Activated naive CD4-positive, alpha-beta T cell treated with anti-CD3 and anti-CD28 coated beads for 36 hours (primary cell): Measurements from ENCODE around the gene ALDH3A1. TPM values are rescaled to one million over a fixed set of nuclear protein-coding genes. Genes with fewer than 3 reads are reported as not detected.

Experiments used
- CTCF ChIA-PET: fragments of 350-600 bp; sonication (Branson Sonifier 250); formaldehyde crosslinking; loops from one replicate; lab custom pipeline; 2021; ENCODE audit warnings: antibody characterized with exemption; lab: Charles Lee
- DNase-seq: peaks from one replicate; pipeline ENCODE4 v3.0.0-alpha.2; 2020
- H3K27ac Mint-ChIP-seq: one replicate; pipeline ENCODE4 v1.8.0; 2021; ENCODE audit warnings: mild to moderate bottlenecking, mixed read lengths
- H3K27me3 Mint-ChIP-seq: one replicate; pipeline ENCODE4 v1.8.0; 2021; ENCODE audit warnings: low read depth, mixed read lengths
- H3K36me3 Mint-ChIP-seq: one replicate; pipeline ENCODE4 v1.8.0; 2021; ENCODE audit warnings: low read depth, mixed read lengths
- H3K4me1 Mint-ChIP-seq: one replicate; pipeline ENCODE4 v1.8.0; 2021; ENCODE audit warnings: low read depth, mixed read lengths
- H3K4me3 Mint-ChIP-seq: one replicate; pipeline ENCODE4 v1.8.0; 2021; ENCODE audit warnings: mild to moderate bottlenecking, moderate library complexity, mixed read lengths
- H3K9me3 Mint-ChIP-seq: one replicate; pipeline ENCODE4 v1.8.0; 2021; ENCODE audit warnings: mixed read lengths
- intact Hi-C: fragments of 100-400 bp; cut with micrococcal nuclease; formaldehyde crosslinking; loops from one replicate; pipeline ENCODE4 v1.15.1; 2023
- total RNA-seq, 2 experiments: library from RNA; stranded (reverse); gene quantifications; one replicate each; pipeline ENCODE4 v1.2.3, GENCODE V29; 2021

ALDH3A1 gene
- total RNA-seq, 2 experiments from 2014 or later, result not detected

GRCh38 chr17:19738073-19738449, 10.0 kb downstream of the ALDH3A1 start:
- H3K9me3 Mint-ChIP-seq, result no peaks in the 10 kb centered on the region

DNA sequence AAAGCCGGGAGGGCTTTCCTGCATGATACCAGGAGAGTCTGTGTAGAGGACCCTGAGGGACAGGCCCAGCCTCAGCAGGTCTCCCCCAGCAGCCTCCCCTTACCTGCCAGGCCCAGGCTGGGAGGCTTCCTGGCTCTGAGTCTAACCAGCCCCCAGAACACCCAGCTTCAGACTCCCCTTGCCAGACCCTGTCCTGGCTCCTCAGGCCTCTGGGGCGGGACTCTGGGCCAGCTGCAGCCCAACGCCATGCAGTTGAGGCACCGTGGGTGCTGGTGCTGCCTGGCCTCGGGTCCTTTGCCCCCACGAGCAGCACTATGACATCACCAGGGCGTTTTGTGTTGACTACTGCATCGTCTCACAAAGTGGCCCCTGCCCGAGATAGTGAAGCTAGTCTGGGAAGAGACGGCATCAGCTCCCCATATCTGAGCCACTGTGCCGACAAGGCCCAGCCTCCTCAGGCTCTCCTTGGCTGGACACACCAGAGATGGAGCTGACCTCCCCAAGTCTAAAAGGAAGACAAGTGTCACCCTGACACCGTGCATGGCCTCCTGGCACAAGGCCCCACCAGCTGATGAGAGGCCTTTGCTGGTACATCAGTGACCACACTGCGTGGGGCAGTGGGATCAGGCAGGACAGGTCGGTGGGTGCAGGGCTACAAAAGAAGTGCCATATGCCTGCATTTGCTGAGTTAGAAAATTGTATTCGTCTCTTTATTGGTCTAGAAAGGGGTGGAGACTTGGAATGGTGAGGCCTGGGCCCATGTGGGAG, 10.6 kb downstream of the ALDH3A1 start:
- Mint-ChIP-seq H3K27ac (no peak overlapping the region), H3K4me3 (no peak overlapping the region), H3K4me1 (no peaks in the 10 kb centered on the region), H3K9me3 (no peaks in the 10 kb centered on the region), H3K36me3 (no peaks in the 10 kb centered on the region), H3K27me3 (no peaks in the 10 kb centered on the region)
- intact Hi-C loops, result no loop called here
- CTCF ChIA-PET, result no interaction called here
- DNase-seq, result no peak

More at GRCh38 chr17:19738073-19738449, 10.0 kb downstream of the ALDH3A1 start:
- Mint-ChIP-seq H3K4me3 (no peak overlapping the region), H3K27me3 (no peaks in the 10 kb centered on the region), H3K4me1 (no peaks in the 10 kb centered on the region), H3K27ac (no peak overlapping the region), H3K36me3 (no peaks in the 10 kb centered on the region)
- intact Hi-C loops, result no loop called here
- no peak for DNase-seq
- CTCF ChIA-PET, result no interaction called here

- DNase-seq, result no peak
- intact Hi-C loops, result no loop called here
- H3K4me3 Mint-ChIP-seq, result no peak overlapping the region
- CTCF ChIA-PET, result interaction anchor here (2.4 kb wide), 1 partner anchor 27 kb away, joined by 6 read pairs; no protein-coding TSS in a partner anchor
- no peaks in the 10 kb centered on the region for H3K36me3 Mint-ChIP-seq
- no peaks in the 10 kb centered on the region for H3K27me3 Mint-ChIP-seq
- H3K4me1 Mint-ChIP-seq, result no peaks in the 10 kb centered on the region
- no peak overlapping the region for H3K27ac Mint-ChIP-seq
- H3K9me3 Mint-ChIP-seq, result no peaks in the 10 kb centered on the region
These were observed 12.0 kb downstream of the ALDH3A1 start for GRCh38 chr17:19736071-19736470.

GRCh38 chr17:19733953-19734526, 14.1 kb downstream of the ALDH3A1 start:
- Mint-ChIP-seq H3K4me3 (no peak overlapping the region), H3K4me1 (no peaks in the 10 kb centered on the region), H3K9me3 (no peaks in the 10 kb centered on the region), H3K27me3 (no peaks in the 10 kb centered on the region), H3K36me3 (no peaks in the 10 kb centered on the region), H3K27ac (no peak overlapping the region)
- no peak for DNase-seq
- intact Hi-C loops, result no loop called here
- CTCF ChIA-PET, result interaction anchor here (0.9 to 2.4 kb wide), 2 partner anchors 11 to 29 kb away, joined by 4 to 6 read pairs; no protein-coding TSS in a partner anchor

- no peaks in the 10 kb centered on the region for H3K4me1 Mint-ChIP-seq
- DNase-seq, result no peak
- H3K27me3 Mint-ChIP-seq, result no peaks in the 10 kb centered on the region
- H3K4me3 Mint-ChIP-seq, result no peak overlapping the region
- no peaks in the 10 kb centered on the region for H3K36me3 Mint-ChIP-seq
- H3K9me3 Mint-ChIP-seq, result no peaks in the 10 kb centered on the region
- CTCF ChIA-PET, result interaction anchor here (0.7 kb wide), 1 partner anchor 14 kb away, joined by 5 read pairs; no protein-coding TSS in a partner anchor
- intact Hi-C loops, result no loop called here
- H3K27ac Mint-ChIP-seq, result no peak overlapping the region
These were observed 16.5 kb downstream of the ALDH3A1 start for GRCh38 chr17:19731626-19732025.

DNA sequence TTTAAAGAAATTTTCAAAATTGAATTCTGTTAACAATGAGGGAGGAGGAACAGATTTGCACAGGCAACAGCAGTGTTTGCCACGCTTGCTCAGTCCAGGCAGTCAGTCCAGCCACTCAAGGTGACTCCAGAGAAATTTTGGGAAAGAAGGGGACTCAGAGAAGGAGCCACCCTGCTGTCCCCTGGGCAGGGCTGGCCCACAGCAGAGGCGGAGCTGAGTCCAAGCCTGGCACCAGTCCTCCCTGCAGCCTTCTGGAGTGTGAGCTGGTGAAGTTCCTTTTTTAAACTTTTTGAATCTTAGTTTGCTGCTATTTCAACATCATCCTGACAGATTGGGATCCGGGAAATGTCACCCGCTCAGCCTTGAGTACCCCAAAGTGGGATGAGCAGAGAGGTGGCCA, 17.3 kb downstream of the ALDH3A1 start:
- no peaks in the 10 kb centered on the region for H3K9me3 Mint-ChIP-seq
- H3K27me3 Mint-ChIP-seq, result no peaks in the 10 kb centered on the region
- CTCF ChIA-PET, result no interaction called here
- no peaks in the 10 kb centered on the region for H3K4me1 Mint-ChIP-seq
- H3K4me3 Mint-ChIP-seq, result no peak overlapping the region
- intact Hi-C loops, result no loop called here
- no peak for DNase-seq
- H3K27ac Mint-ChIP-seq, result no peak overlapping the region
- H3K36me3 Mint-ChIP-seq, result no peaks in the 10 kb centered on the region

DNA sequence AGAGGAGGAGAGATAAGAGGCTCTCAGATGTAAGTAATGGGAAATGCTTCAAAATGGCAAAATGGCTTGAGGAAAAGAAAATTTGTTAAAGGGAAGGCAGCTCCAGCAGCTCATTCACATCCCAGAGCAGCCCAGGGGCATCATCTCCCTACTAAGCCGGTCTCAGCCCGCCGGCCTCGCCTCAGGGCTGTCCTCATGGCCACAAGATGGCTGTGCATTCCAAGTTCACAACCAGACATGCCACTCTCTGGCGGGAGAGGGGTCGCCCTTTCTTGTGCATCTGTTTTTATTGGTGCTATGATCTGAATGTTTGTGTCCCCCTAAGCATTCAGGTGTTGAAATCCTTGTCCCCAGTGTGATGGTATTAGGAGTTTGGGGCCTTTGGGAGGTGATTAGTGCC, 18.2 kb downstream of the ALDH3A1 start:
- intact Hi-C loops, result no loop called here
- CTCF ChIA-PET, result no interaction called here
- Mint-ChIP-seq H3K4me1 (peaks cover 9% of the 10 kb centered on the region), H3K4me3 (no peak overlapping the region), H3K9me3 (no peaks in the 10 kb centered on the region), H3K36me3 (no peaks in the 10 kb centered on the region), H3K27me3 (no peaks in the 10 kb centered on the region), H3K27ac (no peak overlapping the region)
- no peak for DNase-seq

DNA sequence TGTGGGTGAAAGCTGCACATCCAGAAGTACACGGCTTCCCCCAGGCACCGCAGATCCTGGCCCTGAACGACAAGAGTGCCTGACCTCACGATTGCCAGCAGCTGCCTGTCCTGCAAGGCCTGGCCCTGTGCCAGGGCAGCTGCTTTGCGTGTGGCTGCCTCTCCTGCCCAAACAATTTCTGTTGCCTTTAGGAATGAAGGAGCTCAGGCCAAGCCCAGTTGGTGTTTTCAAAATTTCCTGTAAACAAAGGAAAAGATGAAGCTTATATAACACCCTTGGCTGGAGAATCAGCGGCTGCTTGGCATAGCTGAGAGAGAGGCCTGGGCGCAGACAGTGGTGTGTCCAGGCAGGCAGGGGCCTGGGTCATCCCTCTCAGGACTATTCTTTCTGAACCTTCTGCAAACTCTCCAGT, 20.0 kb downstream of the ALDH3A1 start:
- H3K4me3 Mint-ChIP-seq, result no peak overlapping the region
- no peak for DNase-seq
- H3K9me3 Mint-ChIP-seq, result no peaks in the 10 kb centered on the region
- no peak overlapping the region for H3K27ac Mint-ChIP-seq
- H3K27me3 Mint-ChIP-seq, result no peaks in the 10 kb centered on the region
- CTCF ChIA-PET, result interaction anchor here (0.7 to 1.4 kb wide), 5 partner anchors 17 to 39 kb away, joined by 3 to 7 read pairs (median 3); no protein-coding TSS in a partner anchor
- peaks cover 16% of the 10 kb centered on the region for H3K4me1 Mint-ChIP-seq
- no peaks in the 10 kb centered on the region for H3K36me3 Mint-ChIP-seq
- intact Hi-C loops, result no loop called here

DNA sequence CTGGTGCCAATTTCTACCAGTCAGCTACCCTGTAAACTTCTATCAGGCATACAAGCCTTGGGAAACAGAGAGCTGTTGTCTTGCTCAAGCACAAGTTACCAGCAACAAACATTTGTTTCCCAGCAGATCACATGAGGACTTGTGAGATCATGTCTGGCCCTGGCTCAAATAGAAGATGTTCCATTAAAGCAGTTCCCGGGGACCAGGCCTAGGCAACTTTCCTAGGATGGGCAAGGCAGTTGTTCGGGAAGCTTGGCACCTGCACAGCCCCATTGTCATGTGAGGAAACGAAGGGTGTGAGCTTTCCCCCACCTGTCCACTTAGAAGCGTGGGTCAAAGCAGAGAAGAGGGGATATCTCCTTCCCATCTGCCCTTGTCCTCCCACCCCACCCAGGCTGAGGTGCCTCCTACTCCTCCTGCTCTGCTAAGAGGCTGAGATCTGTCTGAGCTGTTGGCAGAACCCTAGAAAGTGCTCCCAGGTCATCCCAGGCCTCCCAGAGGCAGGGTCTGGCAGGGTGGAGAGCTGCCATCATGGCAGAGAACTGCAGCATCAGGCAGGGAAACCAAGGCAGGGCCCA, 20.5 kb downstream of the ALDH3A1 start:
- Mint-ChIP-seq H3K36me3 (no peaks in the 10 kb centered on the region), H3K4me1 (peaks cover 16% of the 10 kb centered on the region), H3K9me3 (no peaks in the 10 kb centered on the region), H3K27ac (no peak overlapping the region), H3K4me3 (no peak overlapping the region), H3K27me3 (no peaks in the 10 kb centered on the region)
- CTCF ChIA-PET, result interaction anchor here (0.7 to 1.4 kb wide), 7 partner anchors 17 to 39 kb away, joined by 3 to 7 read pairs (median 3); no protein-coding TSS in a partner anchor
- intact Hi-C loops, result no loop called here
- no peak for DNase-seq

GRCh38 chr17:19726631-19727376, 21.3 kb downstream of the ALDH3A1 start:
- CTCF ChIA-PET, result interaction anchor here (0.8 to 1.2 kb wide), 4 partner anchors 18 to 39 kb away, joined by 3 to 4 read pairs (median 3); no protein-coding TSS in a partner anchor
- no peak overlapping the region for H3K27ac Mint-ChIP-seq
- intact Hi-C loops, result no loop called here
- DNase-seq, result no peak
- no peaks in the 10 kb centered on the region for H3K27me3 Mint-ChIP-seq
- peaks cover 16% of the 10 kb centered on the region for H3K4me1 Mint-ChIP-seq
- no peak overlapping the region for H3K4me3 Mint-ChIP-seq
- H3K9me3 Mint-ChIP-seq, result no peaks in the 10 kb centered on the region
- H3K36me3 Mint-ChIP-seq, result no peaks in the 10 kb centered on the region

GRCh38 chr17:19725486-19725885, 22.6 kb downstream of the ALDH3A1 start:
- intact Hi-C loops, result no loop called here
- Mint-ChIP-seq H3K4me1 (peaks cover 16% of the 10 kb centered on the region), H3K27me3 (no peaks in the 10 kb centered on the region), H3K27ac (no peak overlapping the region), H3K36me3 (no peaks in the 10 kb centered on the region), H3K4me3 (no peak overlapping the region), H3K9me3 (no peaks in the 10 kb centered on the region)
- no peak for DNase-seq
- CTCF ChIA-PET, result interaction anchor here (0.6 to 1.0 kb wide), 2 partner anchors 19 to 419 kb away, joined by 3 to 4 read pairs; no protein-coding TSS in a partner anchor
